Germinal center (tissue), 1 donor: ENCODE results near the gene LASP1.

Experiments used
- DNase-seq: peaks from one replicate; pipeline ENCODE4 v3.0.0; 2012; ENCODE audit warnings: mixed read lengths, low spot score

Gene LASP1

DNA sequence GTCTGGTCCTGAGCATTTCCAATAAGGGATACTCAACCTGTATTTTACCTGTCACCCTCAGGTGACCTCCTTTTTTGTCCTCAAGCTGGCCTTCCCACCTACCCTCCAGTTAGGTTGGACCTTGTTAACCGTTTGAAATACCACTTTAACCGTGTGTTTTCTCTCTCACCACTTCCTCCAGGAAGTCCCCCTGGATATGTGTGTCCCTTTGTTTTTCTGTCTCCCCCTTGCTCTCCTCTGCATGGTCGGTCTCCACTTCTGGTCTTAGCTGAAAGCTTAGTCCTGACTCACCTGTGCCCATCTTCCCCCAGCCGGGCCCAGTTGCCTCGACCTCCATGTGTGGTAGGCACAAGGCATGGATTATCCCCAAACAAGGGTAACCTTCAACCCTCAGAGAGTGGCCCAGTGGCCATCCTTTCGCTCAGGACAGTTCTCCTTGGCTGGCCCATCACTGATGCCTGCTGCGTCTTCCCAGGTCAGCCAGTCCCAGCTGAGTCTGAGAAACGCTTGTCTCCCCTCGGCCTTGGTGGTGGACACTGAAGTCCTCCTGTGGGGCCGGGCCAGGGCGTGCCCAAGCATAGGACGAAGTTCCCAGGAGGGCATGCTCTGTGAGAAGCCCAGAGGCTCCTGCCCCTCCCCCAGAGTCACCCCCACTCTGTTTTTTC is 20.0 kb downstream of the LASP1 start:
- no peak for DNase-seq

GRCh38 chr17:38890410-38890746 is 20.5 kb downstream of the LASP1 start:
- DNase-seq, result no peak

DNA sequence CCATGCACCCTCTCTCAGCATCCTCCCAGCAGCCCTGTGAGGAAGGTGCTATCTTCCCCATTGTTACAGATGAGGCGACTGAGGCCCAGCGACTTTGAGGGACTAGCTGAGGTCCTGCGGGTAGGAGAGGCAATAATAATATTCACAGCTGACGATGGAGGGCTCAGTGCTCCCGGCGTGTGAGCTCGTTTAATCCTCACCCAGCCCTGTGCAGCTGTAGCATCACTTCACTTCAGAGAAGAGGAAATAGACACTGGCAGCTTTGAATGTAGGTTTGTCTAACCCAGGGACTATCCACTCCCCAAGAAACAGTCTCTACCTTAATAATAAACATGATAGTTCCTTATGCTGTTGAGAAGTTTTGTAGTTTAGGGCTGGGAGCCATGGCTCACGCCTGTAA is 21.6 kb downstream of the LASP1 start:
- no peak for DNase-seq

DNA sequence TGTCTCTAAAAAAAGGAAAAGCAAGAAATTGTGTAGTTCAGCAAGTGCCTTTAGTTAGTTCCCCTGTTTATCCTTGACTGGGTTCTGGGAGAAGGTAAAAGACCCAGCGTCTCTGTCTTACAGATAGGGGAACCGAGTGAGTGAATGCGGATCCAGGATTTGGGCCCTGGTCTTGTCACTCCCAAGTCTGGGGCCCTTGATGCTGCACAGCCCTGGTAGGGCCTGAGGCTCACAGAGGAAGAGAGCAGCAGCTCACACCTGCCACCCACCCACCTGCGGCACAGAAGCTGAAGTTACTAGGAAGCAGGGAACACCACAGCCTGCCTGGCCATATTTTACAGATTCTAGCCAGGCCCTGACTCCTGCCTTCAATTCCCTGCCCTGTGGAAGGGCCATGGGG is 22.2 kb downstream of the LASP1 start:
- DNase-seq, result no peak

- no peak for DNase-seq
Observed at GRCh38 chr17:38892620-38893019, 22.8 kb downstream of the LASP1 start.

GRCh38 chr17:38893113-38893512 is 23.3 kb downstream of the LASP1 start:
- no peak for DNase-seq

DNA sequence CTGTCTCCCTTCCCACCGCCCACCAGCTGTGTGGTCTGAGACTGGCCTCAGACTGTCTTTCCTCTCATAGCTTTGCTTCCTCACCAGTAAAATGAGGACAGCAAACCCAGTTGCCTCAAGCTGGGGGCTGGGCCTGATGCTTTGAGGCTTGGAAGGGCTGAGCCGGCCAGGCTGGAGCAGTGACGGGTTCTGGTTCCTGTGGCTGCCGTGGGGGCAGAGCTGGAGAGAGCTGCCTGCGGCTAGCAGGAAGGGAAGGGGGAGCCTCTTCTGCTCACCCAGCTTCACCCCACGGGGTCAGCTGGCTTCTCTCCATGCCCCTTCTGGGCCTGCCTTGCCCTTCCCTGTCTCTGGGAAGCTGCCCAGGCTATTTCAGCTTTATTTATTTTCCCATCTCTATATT is 23.7 kb downstream of the LASP1 start:
- no peak for DNase-seq

GRCh38 chr17:38894276-38894675 is 24.4 kb downstream of the LASP1 start:
- no peak for DNase-seq

DNA sequence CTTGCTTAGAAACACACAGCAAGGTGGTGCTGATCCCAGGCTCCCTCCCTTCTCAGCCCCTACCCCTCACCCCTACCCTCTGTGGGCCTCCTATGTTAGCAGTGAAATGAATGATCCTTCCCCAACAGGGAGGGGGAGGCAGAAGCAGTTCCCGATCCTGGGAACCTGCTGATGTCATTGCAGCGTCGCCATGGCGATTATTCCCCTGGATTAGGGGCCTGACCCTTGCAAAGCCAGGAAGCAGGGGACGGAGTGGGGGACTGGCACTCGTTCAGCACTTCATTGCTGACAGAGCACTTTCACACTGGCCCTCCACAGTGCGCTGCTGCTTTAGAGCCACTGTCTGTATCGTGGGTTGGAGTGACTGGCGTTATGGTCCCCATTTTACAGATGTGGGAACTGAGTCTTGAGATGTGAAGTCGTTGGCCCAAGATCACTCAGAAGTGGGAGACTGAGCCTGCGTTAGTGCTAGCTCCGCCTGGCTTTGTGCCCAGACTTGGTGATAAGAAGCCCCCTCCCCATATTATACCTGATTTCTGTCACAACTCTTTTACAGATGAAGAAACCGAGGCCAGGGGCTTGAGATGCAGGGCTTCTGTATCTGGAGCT is 26.6 kb downstream of the LASP1 start:
- no peak for DNase-seq

DNA sequence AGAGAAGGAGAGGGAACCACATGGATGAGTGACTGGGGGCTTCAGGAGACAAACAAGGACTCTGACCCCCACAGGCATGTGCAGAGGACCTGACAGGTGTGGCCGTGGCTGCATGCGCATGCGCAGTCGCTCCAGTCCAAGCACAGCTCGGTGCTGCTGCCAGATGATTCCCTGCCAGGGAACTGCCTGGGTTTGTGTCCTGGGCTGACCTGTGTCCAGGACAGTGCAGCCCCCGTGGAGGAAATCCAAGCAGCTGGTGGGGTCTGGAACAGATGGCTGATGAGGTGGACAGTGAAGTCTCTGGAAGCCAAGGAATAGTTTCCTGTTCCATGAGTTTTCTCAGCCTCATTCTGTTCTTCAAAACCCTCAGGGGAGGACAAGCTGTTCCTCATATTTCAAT is 27.3 kb downstream of the LASP1 start:
- no peak for DNase-seq

- DNase-seq, result no peak
Observed at GRCh38 chr17:38897671-38898290, 27.9 kb downstream of the LASP1 start.

- DNase-seq, result peak; percentile 33
Observed at GRCh38 chr17:38898291-38898679, 28.4 kb downstream of the LASP1 start.

GRCh38 chr17:38898812-38899348 is 29.0 kb downstream of the LASP1 start:
- peak; percentile 81 for DNase-seq

DNA sequence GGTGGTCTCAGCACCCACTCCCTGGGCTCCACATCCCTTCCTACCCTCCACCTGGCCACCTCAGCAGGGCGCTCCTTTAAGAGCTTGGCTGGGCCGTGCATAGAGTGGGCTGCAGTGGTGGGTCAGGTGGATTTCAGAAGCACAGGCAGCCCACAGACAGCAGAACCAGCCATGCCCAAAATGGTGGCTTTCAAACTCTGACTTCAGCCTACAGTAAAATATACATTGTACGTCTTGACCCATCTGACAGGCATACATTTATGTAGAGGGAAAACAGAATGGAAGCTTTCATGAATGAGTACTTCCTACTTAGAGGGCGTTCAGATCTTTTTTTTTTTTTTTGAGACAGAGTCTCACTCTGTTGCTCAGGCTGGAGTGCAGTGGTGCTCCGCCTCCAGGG is 29.6 kb downstream of the LASP1 start:
- no peak for DNase-seq

GRCh38 chr17:38900978-38901656 is 31.3 kb downstream of the LASP1 start:
- no peak for DNase-seq

DNA sequence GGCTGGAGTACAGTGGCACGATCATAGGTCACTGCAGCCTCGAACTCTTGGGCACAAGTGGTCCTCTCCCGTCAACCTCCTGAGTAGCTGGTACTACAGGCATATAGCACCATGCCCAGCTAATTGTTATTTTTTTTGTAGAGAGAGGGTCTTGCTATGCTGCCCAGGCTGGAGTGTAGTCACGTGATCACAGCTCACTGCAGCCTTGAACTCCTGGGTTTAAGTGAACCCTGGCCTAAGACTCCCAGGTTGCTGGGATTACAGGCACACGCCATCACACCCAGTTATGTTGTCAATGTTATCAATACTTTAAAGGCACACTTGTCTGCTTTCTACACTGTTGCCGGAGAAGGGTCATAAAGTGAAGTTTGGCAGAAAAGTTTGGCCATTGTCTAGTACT is 33.5 kb downstream of the LASP1 start:
- DNase-seq, result no peak

DNA sequence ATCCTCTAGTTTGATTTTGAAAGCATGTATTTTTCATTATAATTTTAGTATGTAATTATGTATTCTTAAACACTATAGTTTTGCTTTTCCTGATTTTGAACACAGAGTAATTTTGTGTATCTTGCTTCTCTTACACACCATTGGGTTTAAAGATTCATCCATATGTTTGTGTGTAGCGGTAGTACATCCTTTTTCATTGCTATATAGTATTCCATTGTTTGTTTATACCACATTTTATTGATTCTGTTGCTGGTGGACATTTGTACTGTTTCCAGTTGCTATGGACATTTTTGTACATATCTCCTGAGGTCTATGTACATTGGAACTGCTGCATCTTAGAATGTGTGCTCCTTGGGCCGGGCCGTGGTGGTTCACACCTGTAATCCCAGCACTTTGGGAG is 35.0 kb downstream of the LASP1 start:
- DNase-seq, result no peak

DNA sequence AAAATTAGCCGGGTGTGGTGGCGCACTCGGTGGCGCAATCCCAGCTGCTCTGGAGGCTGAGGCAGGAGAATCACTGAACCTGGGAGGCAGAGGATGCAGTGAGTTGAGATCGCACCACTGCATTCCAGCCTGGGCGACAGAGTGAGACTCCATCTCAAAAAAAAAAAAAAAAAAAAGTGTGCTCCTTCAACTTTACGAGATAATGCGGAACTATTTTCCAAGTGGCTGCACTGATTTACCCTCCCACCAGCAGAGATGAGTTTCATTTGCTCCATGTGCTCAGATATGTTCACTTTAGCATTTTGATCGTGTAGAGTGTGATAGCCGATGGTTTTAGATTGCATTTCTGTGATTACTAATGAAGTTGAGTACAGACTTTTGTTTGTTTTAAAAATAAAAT is 35.5 kb downstream of the LASP1 start:
- no peak for DNase-seq

- no peak for DNase-seq
Observed at GRCh38 chr17:38906460-38907228, 36.8 kb downstream of the LASP1 start.

GRCh38 chr17:38907930-38908675 is 38.2 kb downstream of the LASP1 start:
- DNase-seq, result no peak

- DNase-seq, result no peak
Observed at GRCh38 chr17:38908676-38909181, 38.9 kb downstream of the LASP1 start.
